ENCODE measurements around the gene CCRL2.
"Not testable (repeated sequence)": the region's sequence is repeated elsewhere in the genome, so short reads cannot be mapped to it uniquely, and the experiment has no call there.

The CCRL2 gene

GRCh38 chr3:46422617-46423016, 15.6 kb downstream of the CCRL2 start:
- in situ Hi-C loops (cut with HindIII; ENCODE audit: low sequenced_read_pairs) = no loop called here

- in situ Hi-C loops (cut with HindIII; ENCODE audit: low sequenced_read_pairs) = no loop called here
Observed at GRCh38 chr3:46423588-46423987, 16.5 kb downstream of the CCRL2 start.

- in situ Hi-C loops (cut with HindIII; ENCODE audit: low sequenced_read_pairs) = not testable (repeated sequence)
Observed at GRCh38 chr3:46426476-46426875, 19.4 kb downstream of the CCRL2 start.

GRCh38 chr3:46427404-46427803, 20.3 kb downstream of the CCRL2 start:
- in situ Hi-C loops (cut with HindIII; ENCODE audit: low sequenced_read_pairs) = not testable (repeated sequence)

- in situ Hi-C loops (cut with HindIII; ENCODE audit: low sequenced_read_pairs) = no loop called here
Observed at GRCh38 chr3:46427916-46428833, 21.1 kb downstream of the CCRL2 start.

- in situ Hi-C loops (cut with HindIII; ENCODE audit: low sequenced_read_pairs) = no loop called here
Observed at GRCh38 chr3:46429250-46429649, 22.2 kb downstream of the CCRL2 start.

GRCh38 chr3:46429671-46430070, 22.6 kb downstream of the CCRL2 start:
- in situ Hi-C loops (cut with HindIII; ENCODE audit: low sequenced_read_pairs) = no loop called here

- in situ Hi-C loops (cut with HindIII; ENCODE audit: low sequenced_read_pairs) = not testable (repeated sequence)
Observed at GRCh38 chr3:46430879-46431278, 23.8 kb downstream of the CCRL2 start.

- in situ Hi-C loops (cut with HindIII; ENCODE audit: low sequenced_read_pairs) = not testable (repeated sequence)
Observed at GRCh38 chr3:46431905-46432304, 24.8 kb downstream of the CCRL2 start.

- in situ Hi-C loops (cut with HindIII; ENCODE audit: low sequenced_read_pairs) = not testable (repeated sequence)
Observed at GRCh38 chr3:46433118-46433517, 26.1 kb downstream of the CCRL2 start.

- in situ Hi-C loops (cut with HindIII; ENCODE audit: low sequenced_read_pairs) = no loop called here
Observed at GRCh38 chr3:46433841-46434240, 26.8 kb downstream of the CCRL2 start.

GRCh38 chr3:46435081-46435726, 28.1 kb downstream of the CCRL2 start:
- in situ Hi-C loops (cut with HindIII; ENCODE audit: low sequenced_read_pairs) = no loop called here

- in situ Hi-C loops (cut with HindIII; ENCODE audit: low sequenced_read_pairs) = no loop called here
Observed at GRCh38 chr3:46438831-46439230, 31.8 kb downstream of the CCRL2 start.

- in situ Hi-C loops (cut with HindIII; ENCODE audit: low sequenced_read_pairs) = no loop called here
Observed at GRCh38 chr3:46440531-46441294, 33.7 kb downstream of the CCRL2 start.

- in situ Hi-C loops (cut with HindIII; ENCODE audit: low sequenced_read_pairs) = no loop called here
Observed at GRCh38 chr3:46442576-46443530, 35.8 kb downstream of the CCRL2 start.

- in situ Hi-C loops (cut with HindIII; ENCODE audit: low sequenced_read_pairs) = no loop called here
Observed at GRCh38 chr3:46447228-46447985, 40.3 kb downstream of the CCRL2 start.

- in situ Hi-C loops (cut with HindIII; ENCODE audit: low sequenced_read_pairs) = no loop called here
Observed at GRCh38 chr3:46448721-46449120, 41.7 kb downstream of the CCRL2 start.

GRCh38 chr3:46449755-46450552, 42.9 kb downstream of the CCRL2 start:
- in situ Hi-C loops (cut with HindIII; ENCODE audit: low sequenced_read_pairs) = no loop called here
